GM13976 (cell line): ENCODE measurements around the gene PPP1R11.

Source experiments
- DNase-seq: peaks from one replicate; pipeline ENCODE4 v3.0.0; 2012; ENCODE audit warnings: low spot score
- in situ Hi-C: fragments of 300-500 bp; cut with MboI; formaldehyde crosslinking; loops from one replicate; pipeline ENCODE4 v1.12.0; 2022; ENCODE audit warnings: low sequenced_read_pairs, mixed read lengths, inconsistent platforms; ENCODE audit not compliant: unreplicated experiment
- TF ChIP-seq, protein P1 (sequence below): IDR thresholded peaks from 2 replicates; pipeline ENCODE4 v1.5.1; 2012; ENCODE audit warnings: borderline replicate concordance, mild to moderate bottlenecking; ENCODE audit not compliant: insufficient read depth; ENCODE audit errors: extremely low read depth, missing control alignments, control extremely low read depth

PPP1R11 gene

GRCh38 chr6:30071081-30071818 lies 4.3 kb downstream of the PPP1R11 start:
- in situ Hi-C loops: no loop called here
- DNase-seq: peak; percentile 53
- TF ChIP-seq, protein P1, sequence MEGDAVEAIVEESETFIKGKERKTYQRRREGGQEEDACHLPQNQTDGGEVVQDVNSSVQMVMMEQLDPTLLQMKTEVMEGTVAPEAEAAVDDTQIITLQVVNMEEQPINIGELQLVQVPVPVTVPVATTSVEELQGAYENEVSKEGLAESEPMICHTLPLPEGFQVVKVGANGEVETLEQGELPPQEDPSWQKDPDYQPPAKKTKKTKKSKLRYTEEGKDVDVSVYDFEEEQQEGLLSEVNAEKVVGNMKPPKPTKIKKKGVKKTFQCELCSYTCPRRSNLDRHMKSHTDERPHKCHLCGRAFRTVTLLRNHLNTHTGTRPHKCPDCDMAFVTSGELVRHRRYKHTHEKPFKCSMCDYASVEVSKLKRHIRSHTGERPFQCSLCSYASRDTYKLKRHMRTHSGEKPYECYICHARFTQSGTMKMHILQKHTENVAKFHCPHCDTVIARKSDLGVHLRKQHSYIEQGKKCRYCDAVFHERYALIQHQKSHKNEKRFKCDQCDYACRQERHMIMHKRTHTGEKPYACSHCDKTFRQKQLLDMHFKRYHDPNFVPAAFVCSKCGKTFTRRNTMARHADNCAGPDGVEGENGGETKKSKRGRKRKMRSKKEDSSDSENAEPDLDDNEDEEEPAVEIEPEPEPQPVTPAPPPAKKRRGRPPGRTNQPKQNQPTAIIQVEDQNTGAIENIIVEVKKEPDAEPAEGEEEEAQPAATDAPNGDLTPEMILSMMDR: no peak

GRCh38 chr6:30071858-30072257 lies 4.9 kb downstream of the PPP1R11 start:
- TF ChIP-seq, protein P1: no peak
- no peak for DNase-seq
- in situ Hi-C loops: no loop called here

DNA sequence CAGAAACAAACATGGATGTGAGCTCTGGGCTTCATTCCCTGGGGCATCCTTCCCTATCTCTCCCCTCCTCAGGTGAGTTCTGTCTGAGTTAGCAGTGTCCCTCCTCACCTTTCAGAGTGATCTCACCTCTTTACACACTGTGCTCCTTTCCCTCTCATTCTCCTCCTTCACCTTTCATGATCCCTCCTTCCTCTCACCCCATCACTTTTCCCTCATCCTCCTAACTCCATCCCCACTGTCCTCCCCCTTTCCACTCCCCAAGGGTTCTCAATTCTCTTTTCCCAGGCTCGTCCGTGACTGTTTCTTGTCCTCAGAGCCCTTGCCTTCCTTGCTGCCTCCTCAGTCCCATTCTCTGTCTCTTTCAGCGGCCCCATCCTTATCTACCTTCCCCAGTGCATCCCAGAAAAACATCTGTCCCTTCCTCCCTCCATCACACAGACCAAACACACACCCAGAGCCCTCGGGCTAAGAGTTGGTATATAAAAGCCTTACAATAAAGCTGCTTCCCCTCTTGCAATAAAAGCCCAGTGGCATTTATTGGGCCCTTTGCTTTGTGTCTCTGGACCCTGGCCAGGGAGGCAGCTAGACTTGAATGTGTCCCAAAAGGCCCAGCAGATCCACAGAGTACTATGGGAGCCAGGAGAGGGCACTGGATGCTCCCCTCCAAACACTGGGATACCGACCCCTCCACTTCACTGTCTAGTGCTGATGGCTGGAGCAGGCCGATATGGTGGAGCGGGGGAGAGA lies 6.7 kb downstream of the PPP1R11 start:
- in situ Hi-C loops: no loop called here
- no peak for DNase-seq
- TF ChIP-seq, protein P1: no peak

- DNase-seq: peak; percentile 41
- TF ChIP-seq, protein P1: no peak
- in situ Hi-C loops: no loop called here
Measured at GRCh38 chr6:30074331-30075093, 7.5 kb downstream of the PPP1R11 start.

DNA sequence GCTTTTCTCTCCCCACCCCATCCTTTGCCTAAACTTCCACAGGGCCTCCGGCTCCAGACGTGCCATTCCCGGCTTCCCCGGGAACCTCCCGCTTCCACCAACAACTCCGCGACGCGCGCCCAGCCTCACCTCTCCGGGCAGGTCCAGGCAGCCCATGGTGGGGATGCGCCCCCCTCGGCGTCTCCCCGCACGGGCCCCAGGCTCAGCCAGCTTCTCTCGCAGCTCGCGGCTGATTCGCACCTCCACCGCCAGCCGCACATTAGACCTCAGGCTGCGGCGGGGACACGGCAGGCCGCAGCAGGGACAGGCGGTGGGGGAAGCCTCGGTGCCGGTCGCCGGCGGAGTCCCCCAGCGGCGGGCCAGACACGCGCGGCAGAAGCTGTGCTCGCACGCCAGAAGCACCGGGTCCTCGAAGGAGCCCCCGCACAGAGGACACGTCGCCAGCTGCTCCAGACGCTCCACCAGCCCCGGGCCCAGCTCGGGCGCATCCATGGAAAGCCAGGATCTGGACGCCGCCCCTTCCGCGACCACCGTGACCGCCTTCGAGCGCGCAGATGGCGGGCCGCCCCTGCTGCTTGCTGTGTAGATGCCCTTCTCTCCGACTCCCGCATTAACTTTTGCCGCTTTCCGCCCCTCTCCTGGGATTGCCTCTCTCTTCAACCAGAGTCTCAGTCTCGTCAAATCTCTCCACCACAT lies 8.2 kb downstream of the PPP1R11 start, which contains the start of gene RNF39:
RNF39 (minus strand) TSS at position 676 of the 696 bp plus-strand sequence; CDS start at position 492, 184 bp downstream.
- TF ChIP-seq, protein P1: no peak
- in situ Hi-C loops: no loop called here
- DNase-seq: peak; percentile 35
